Stimulated activated CD4-positive, alpha-beta T cell treated with anti-CD3 and anti-CD28 coated beads, Interleukin-4, amount 100 ng/mL, for 24 hours (primary cell): ENCODE measurements around the gene RWDD3.

Source experiments
- DNase-seq: peaks from one replicate; pipeline ENCODE4 v3.0.0-alpha.2; 2020

Gene RWDD3

GRCh38 chr1:95287081-95287480 lies 53.1 kb downstream of the RWDD3 start:
- no peak for DNase-seq

GRCh38 chr1:95287825-95288224 lies 53.8 kb downstream of the RWDD3 start:
- no peak for DNase-seq
